K562 (cell line): ENCODE data around the gene PAQR7. TPM values are rescaled to one million over a fixed set of nuclear protein-coding genes. Genes with fewer than 3 reads are reported as not detected.
A peak's percentile ranks its signal among the peaks of the same experiment; 100 is the strongest.

ENCODE experiments used
- ATAC-seq: fragments of 200-7000 bp; cut with Tn5 transposase; 3 replicates; pipeline ENCODE4 v1.9.1; 2020; ENCODE audit warnings: moderate library complexity
- BruUV-seq: library from RNA; stranded (reverse); fragments of 400-500 nt; replicated peaks from 2 replicates; lab custom pipeline; 2021; lab: Mats Ljungman, UMichigan
- CTCF ChIA-PET: fragments of 300-600 bp; formaldehyde crosslinking; extraction: SDS; loops from one replicate; lab custom pipeline; 2021; ENCODE audit warnings: low intra/inter-chr PET ratio; lab: Yijun Ruan, JAX
- POLR2A ChIA-PET: fragments of 300-600, 350-650 bp; sonication (Branson Sonifier 250); formaldehyde crosslinking; extraction: SDS; loops from one replicate; lab custom pipeline; 2021; ENCODE audit warnings: antibody characterized with exemption, inconsistent platforms; lab: Yijun Ruan, JAX
- DNase-seq, 4 experiments: peaks; one replicate each; pipeline versions ENCODE4 v3.0.0 to v3.0.0-alpha.2; 2011 to 2018; ENCODE audit warnings: low spot score in 3 of 4, mixed read lengths in 3 of 4; ENCODE audit errors: extremely low read depth in 1 of 4
- FAIRE-seq: peaks from 2 replicates; lab custom pipeline; 2011; peaks lifted over from hg19 to GRCh38; lab: Jason Lieb, UNC
- H2AFZ ChIP-seq: 2 replicates; pipeline ENCODE4 v1.6.0; 2011; ENCODE audit warnings: low read depth, low read length, control low read depth, inconsistent platforms
- H3K27ac ChIP-seq: fragments of 200-600 bp; 3 replicates; pipeline ENCODE4 v1.8.0; 2011; ENCODE audit warnings: low read depth, mild to moderate bottlenecking, control low read depth, inconsistent platforms, low read length, moderate library complexity, mixed read lengths; ENCODE audit errors: extremely low read depth
- H3K27me3 ChIP-seq, 2 experiments: fragments of 300-600 bp in 1 of 2; 2 replicates in 1 of 2; 3 replicates in 1 of 2; pipeline versions ENCODE4 v1.6.0 to v1.8.0; 2011; ENCODE audit warnings: inconsistent platforms in 2 of 2, low read length in 2 of 2, mild to moderate bottlenecking in 1 of 2, mixed read lengths in 1 of 2, moderate library complexity in 1 of 2; ENCODE audit not compliant: control insufficient read depth in 2 of 2, insufficient read depth in 2 of 2
- H3K36me3 ChIP-seq: fragments of 300-600 bp; 3 replicates; pipeline ENCODE4 v1.8.0; 2011; ENCODE audit warnings: mild to moderate bottlenecking, low read length, inconsistent platforms; ENCODE audit not compliant: control insufficient read depth, insufficient read depth
- H3K4me1 ChIP-seq, 2 experiments: fragments of 200-600 bp in 1 of 2; replicated peaks in 1 of 2; 2 replicates in 1 of 2; 3 replicates in 1 of 2; pipeline versions ENCODE4 v1.5.1 to v1.8.0; 2011; ENCODE audit warnings: inconsistent platforms in 2 of 2, low read length in 2 of 2, mild to moderate bottlenecking in 1 of 2, mixed read lengths in 1 of 2, moderate library complexity in 1 of 2; ENCODE audit not compliant: control insufficient read depth in 2 of 2, insufficient read depth in 2 of 2
- H3K4me2 ChIP-seq: 2 replicates; pipeline ENCODE4 v1.6.1; 2011; ENCODE audit warnings: low read length, control low read depth, inconsistent platforms, mixed read lengths; ENCODE audit not compliant: insufficient read depth
- H3K4me3 ChIP-seq: fragments of 200-600 bp; sonication (generic), shearing (Covaris generic); 2 replicates; pipeline ENCODE4 v1.5.1; 2016; ENCODE audit warnings: control low read depth, inconsistent platforms
- H3K79me2 ChIP-seq: fragments of 200-600 bp; 3 replicates; pipeline ENCODE4 v1.8.0; 2011; ENCODE audit warnings: low read length, inconsistent platforms; ENCODE audit not compliant: control insufficient read depth, insufficient read depth
- H3K9ac ChIP-seq, 2 experiments: 2 replicates each; pipeline versions ENCODE4 v1.6.0 to v1.6.1; 2011; ENCODE audit warnings: low read depth in 2 of 2, low read length in 2 of 2, control low read depth in 1 of 2, inconsistent platforms in 1 of 2, mild to moderate bottlenecking in 1 of 2, mixed read lengths in 1 of 2; ENCODE audit not compliant: insufficient read depth in 1 of 2
- H3K9me1 ChIP-seq: one replicate; pipeline ENCODE4 v1.6.0; 2011; ENCODE audit warnings: inconsistent platforms, mild to moderate bottlenecking, low read length, moderate library complexity; ENCODE audit not compliant: control insufficient read depth, insufficient read depth
- H3K9me3 ChIP-seq: replicated peaks from 2 replicates; pipeline ENCODE4 v1.5.1; 2011; ENCODE audit warnings: low read depth, low read length, inconsistent platforms; ENCODE audit not compliant: control insufficient read depth, insufficient read depth
- H4K20me1 ChIP-seq: replicated peaks from 2 replicates; pipeline ENCODE4 v1.6.1; 2011; ENCODE audit warnings: low read length, inconsistent platforms, mixed read lengths; ENCODE audit not compliant: control insufficient read depth, insufficient read depth
- ARID3B ChIP-seq: fragments of 250-450 bp; sonication (Bioruptor Pico); IDR thresholded peaks from 2 replicates; pipeline ENCODE4 v1.4.0; 2020; ENCODE audit warnings: borderline replicate concordance
- ATF7 ChIP-seq: fragments of 450-650 bp; IDR thresholded peaks from 2 replicates; pipeline ENCODE4 v1.7.1; 2014; ENCODE audit warnings: mild to moderate bottlenecking, moderate library complexity
- CEBPG ChIP-seq, 3 experiments: fragments of 200-800 bp in 1 of 3; sonication (Bioruptor generic) in 1 of 3; sonication (generic) in 1 of 3; formaldehyde crosslinking in 1 of 3; IDR thresholded peaks in 2 of 3; conservative IDR thresholded peaks in 1 of 3; 2 replicates each; pipeline versions ENCODE4 v1.6.1 to v1.8.0; 2016 to 2022; ENCODE audit warnings: missing compliant biosample characterization in 2 of 3, missing genetic modification characterization in 2 of 3, mild to moderate bottlenecking in 1 of 3, missing genetic modification reagents in 1 of 3
- EGR1 ChIP-seq: fragments of 450-650 bp; conservative IDR thresholded peaks from 2 replicates; pipeline ENCODE4 v1.6.1; 2017; ENCODE audit warnings: mild to moderate bottlenecking
- EHMT2 ChIP-seq: fragments of 450-650 bp; IDR thresholded peaks from 2 replicates; pipeline ENCODE4 v1.6.1; 2018; ENCODE audit warnings: antibody characterized with exemption
- ERF ChIP-seq: fragments of 450-650 bp; formaldehyde crosslinking; IDR thresholded peaks from 2 replicates; pipeline ENCODE4 v1.4.0; 2020; ENCODE audit warnings: mild to moderate bottlenecking, mixed read lengths
- GABPA ChIP-seq: fragments of 200-800 bp; sonication (Bioruptor generic); conservative IDR thresholded peaks from 2 replicates; pipeline ENCODE4 v1.6.1; 2016; ENCODE audit warnings: low read depth, missing genetic modification characterization, missing compliant biosample characterization
- NR2C1 ChIP-seq, 2 experiments: fragments of 450-650 bp; IDR thresholded peaks; 2 replicates each; pipeline ENCODE4 v1.6.1; 2017; ENCODE audit warnings: mild to moderate bottlenecking in 2 of 2, antibody characterized with exemption in 1 of 2, inconsistent platforms in 1 of 2, missing compliant biosample characterization in 1 of 2, missing genetic modification characterization in 1 of 2
- PHB2 ChIP-seq: fragments of 450-650 bp; IDR thresholded peaks from 2 replicates; pipeline ENCODE4 v1.6.1; 2017; ENCODE audit warnings: low read depth
- RFX5 ChIP-seq: IDR thresholded peaks from 2 replicates; pipeline ENCODE4 v1.6.1; 2011; ENCODE audit warnings: low read depth, mild to moderate bottlenecking, improper control_type of control experiment, low read length
- SIRT6 ChIP-seq: IDR thresholded peaks from one replicate; pipeline ENCODE4 v1.6.1; 2012; ENCODE audit warnings: low read depth, mild to moderate bottlenecking, control low read depth, inconsistent platforms, low read length, moderate library complexity
- SMAD4 ChIP-seq: fragments of 250-450 bp; sonication (Bioruptor Pico); conservative IDR thresholded peaks from 2 replicates; pipeline ENCODE4 v1.8.0; 2021; ENCODE audit warnings: inconsistent platforms, mild to moderate bottlenecking, moderate library complexity
- SNAPC5 ChIP-seq: fragments of 250-450 bp; sonication (Bioruptor Pico); IDR thresholded peaks from 2 replicates; pipeline ENCODE4 v1.8.0; 2021; ENCODE audit warnings: moderate library complexity, mild to moderate bottlenecking, inconsistent platforms
- ZBTB8A ChIP-seq: fragments of 450-650 bp; IDR thresholded peaks from 2 replicates; pipeline ENCODE4 v1.6.1; 2018; ENCODE audit warnings: mild to moderate bottlenecking, moderate library complexity; ENCODE audit not compliant: partially characterized antibody
- WGBS: fragments of 100-300 bp; shearing (Covaris generic); methylation state at CpG from one replicate; pipeline ENCODE4 v1.1.6; 2016; ENCODE audit warnings: low coverage, mixed read lengths; ENCODE audit not compliant: insufficient coverage; ENCODE audit errors: missing lambda C conversion rate; 5-methylcytosine and 5-hydroxymethylcytosine counted together
- in situ Hi-C: fragments of 300-500 bp; cut with MboI; formaldehyde crosslinking; loops from 4 replicates; pipeline ENCODE4 v1.15.0; 2018; ENCODE audit warnings: inconsistent platforms, mixed read lengths
- intact Hi-C: fragments of 100-400 bp; cut with micrococcal nuclease; formaldehyde crosslinking; loops from 2 replicates; pipeline ENCODE4 v1.14.2; 2022
- polyA plus RNA-seq, 8 experiments: library from polyadenylated mRNA; depleted of rRNA in 4 of 8; stranded (reverse) in 5 of 8; unstranded in 3 of 8; fragments of >200 nt; fragmentation: Nextera tagmentation in 2 of 8; fragmentation: Illumina TruSeq in 1 of 8; extraction: Ambion mirVana in 2 of 8; extraction: Trizol in 1 of 8; gene quantifications; 2 replicates each; pipeline versions ENCODE4 v1.2.1 to v1.2.3, GENCODE V29; 2011 to 2014; ENCODE audit warnings: inconsistent platforms in 1 of 8, missing spikeins in 1 of 8
- total RNA-seq, 7 experiments: library from RNA; depleted of rRNA in 6 of 7; stranded (reverse); fragments of >200 nt in 6 of 7; fragmentation: Illumina TruSeq in 2 of 7; extraction: Trizol in 2 of 7; gene quantifications; 2 replicates each; pipeline versions ENCODE4 v1.2.1 to v1.2.3, GENCODE V29; 2011 to 2021; ENCODE audit warnings: low replicate concordance in 1 of 7
- TF ChIP-seq, protein P1 (sequence below): fragments of 450-650 bp; formaldehyde crosslinking; conservative IDR thresholded peaks from 2 replicates; pipeline ENCODE4 v1.4.0; 2022; ENCODE audit warnings: mild to moderate bottlenecking, missing genetic modification characterization
- TF ChIP-seq, protein P2 (sequence below): fragments of 250-450 bp; sonication (Bioruptor Pico); IDR thresholded peaks from 2 replicates; pipeline ENCODE4 v1.8.0; 2022; ENCODE audit warnings: moderate library complexity, mild to moderate bottlenecking, inconsistent platforms
- TF ChIP-seq, protein P3 (sequence below): fragments of 450-650 bp; formaldehyde crosslinking; IDR thresholded peaks from 2 replicates; pipeline ENCODE4 v1.4.0; 2022; ENCODE audit warnings: missing genetic modification characterization

The PAQR7 gene
- total and polyA plus RNA-seq, 9 of the 15 experiments (the other 6 are each of a cell fraction or from before 2014, with no cell fraction given) = 1.1 to 5.2 (median 2.6) TPM

DNA sequence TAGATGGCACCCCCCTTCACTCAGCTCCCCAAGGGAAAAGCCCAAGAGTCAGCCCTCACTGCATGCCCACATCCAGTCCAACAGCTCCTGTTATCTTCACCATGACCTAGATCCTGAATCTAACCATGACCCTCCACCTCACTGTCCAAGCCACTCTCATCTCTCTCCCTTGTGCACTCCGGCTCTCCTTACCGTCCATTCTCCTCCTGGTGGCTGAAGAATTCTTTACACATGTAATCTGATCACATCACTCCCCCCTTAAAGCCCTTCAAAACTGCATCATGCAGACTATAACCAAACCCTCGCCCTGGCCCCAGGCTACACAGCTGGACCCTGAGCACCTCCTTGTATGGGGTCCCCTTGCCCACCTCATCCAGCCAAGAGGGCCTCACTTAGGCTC, 14.0 kb upstream of the PAQR7 start:
- Histone ChIP-seq H3K4me2 (0 out of 2 replicates have a peak overlapping the region, but pooled peaks have one; percentile 43), H3K9ac (peak overlapping the region in 1 of 2 experiments; percentile 65; a peak in 1 of 4 replicates), H4K20me1 (no peaks in the 10 kb centered on the region), H3K4me3 (no peak overlapping the region), H3K27ac (no peak overlapping the region), H3K4me1 (peaks cover 24 to 25% of the 10 kb centered on the region in 2 experiments), H3K27me3 (no peaks in the 10 kb centered on the region), H2AFZ (no peak overlapping the region), H3K9me1 (no peaks in the 10 kb centered on the region), H3K79me2 (no peaks in the 10 kb centered on the region), H3K9me3 (no peaks in the 10 kb centered on the region), H3K36me3 (peaks cover 15% of the 10 kb centered on the region; the same call in 2 of the 3 replicates)
- in situ Hi-C loops (no loop called here), intact Hi-C loops (loop anchor here (5.0 kb wide), 1 partner anchor 67 kb away; no protein-coding TSS in a partner anchor)
- DNase-seq (peak; percentile 50 to 69 (median 60)), ATAC-seq (peak; percentile 87), FAIRE-seq (peak; percentile 67)
- ChIA-PET CTCF (interaction anchor here (1.8 kb wide), 1 partner anchor 52 kb away, joined by 6 read pairs; no protein-coding TSS in a partner anchor), POLR2A (interaction anchor here (0.5 to 3.7 kb wide), 4 partner anchors 10 to 759 kb away, joined by 3 to 22 read pairs (median 7); no protein-coding TSS in a partner anchor)
- WGBS = 34% methylated on average over 3 of the region's 3 CpGs
- BruUV-seq = no TSS peak
- TF ChIP-seq, protein P1, sequence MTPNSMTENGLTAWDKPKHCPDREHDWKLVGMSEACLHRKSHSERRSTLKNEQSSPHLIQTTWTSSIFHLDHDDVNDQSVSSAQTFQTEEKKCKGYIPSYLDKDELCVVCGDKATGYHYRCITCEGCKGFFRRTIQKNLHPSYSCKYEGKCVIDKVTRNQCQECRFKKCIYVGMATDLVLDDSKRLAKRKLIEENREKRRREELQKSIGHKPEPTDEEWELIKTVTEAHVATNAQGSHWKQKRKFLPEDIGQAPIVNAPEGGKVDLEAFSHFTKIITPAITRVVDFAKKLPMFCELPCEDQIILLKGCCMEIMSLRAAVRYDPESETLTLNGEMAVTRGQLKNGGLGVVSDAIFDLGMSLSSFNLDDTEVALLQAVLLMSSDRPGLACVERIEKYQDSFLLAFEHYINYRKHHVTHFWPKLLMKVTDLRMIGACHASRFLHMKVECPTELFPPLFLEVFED (CRISPR knock-in tag) = peak; percentile 73; the same call in 1 of the 2 replicates
- TF ChIP-seq EGR1 = no peak
- TF ChIP-seq ERF = 0 out of 2 replicates have a peak, but pooled peaks have one; percentile 49
- peak; percentile 56; the same call in 1 of the 2 replicates for TF ChIP-seq EHMT2
- TF ChIP-seq, protein P2, sequence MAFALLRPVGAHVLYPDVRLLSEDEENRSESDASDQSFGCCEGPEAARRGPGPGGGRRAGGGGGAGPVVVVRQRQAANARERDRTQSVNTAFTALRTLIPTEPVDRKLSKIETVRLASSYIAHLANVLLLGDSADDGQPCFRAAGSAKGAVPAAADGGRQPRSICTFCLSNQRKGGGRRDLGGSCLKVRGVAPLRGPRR = no peak
- TF ChIP-seq CEBPG (CRISPR knock-in tag; IDR thresholded peaks at IDR 0.05) = no peak
- TF ChIP-seq CEBPG (tag; conservative IDR thresholded peaks at IDR 0.05 in 1 of 2, IDR thresholded peaks at IDR 0.05 in 1 of 2) = no peak
- TF ChIP-seq SNAPC5 = no peak
- TF ChIP-seq GABPA (tag) = no peak
- TF ChIP-seq ZBTB8A = no peak
- TF ChIP-seq SIRT6 = no peak
- peak; percentile 15; the same call in 1 of the 2 replicates for TF ChIP-seq SMAD4 (CRISPR knock-in tag)
- no peak for TF ChIP-seq NR2C1 (IDR thresholded peaks at IDR 0.05)
- TF ChIP-seq NR2C1 (tag; IDR thresholded peaks at IDR 0.05) = peak; percentile 49; the same call in 1 of the 2 replicates
- TF ChIP-seq PHB2 = no peak
- TF ChIP-seq, protein P3, sequence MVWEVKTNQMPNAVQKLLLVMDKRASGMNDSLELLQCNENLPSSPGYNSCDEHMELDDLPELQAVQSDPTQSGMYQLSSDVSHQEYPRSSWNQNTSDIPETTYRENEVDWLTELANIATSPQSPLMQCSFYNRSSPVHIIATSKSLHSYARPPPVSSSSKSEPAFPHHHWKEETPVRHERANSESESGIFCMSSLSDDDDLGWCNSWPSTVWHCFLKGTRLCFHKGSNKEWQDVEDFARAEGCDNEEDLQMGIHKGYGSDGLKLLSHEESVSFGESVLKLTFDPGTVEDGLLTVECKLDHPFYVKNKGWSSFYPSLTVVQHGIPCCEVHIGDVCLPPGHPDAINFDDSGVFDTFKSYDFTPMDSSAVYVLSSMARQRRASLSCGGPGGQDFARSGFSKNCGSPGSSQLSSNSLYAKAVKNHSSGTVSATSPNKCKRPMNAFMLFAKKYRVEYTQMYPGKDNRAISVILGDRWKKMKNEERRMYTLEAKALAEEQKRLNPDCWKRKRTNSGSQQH (CRISPR knock-in tag) = 0 out of 2 replicates have a peak, but pooled peaks have one; percentile 41
- TF ChIP-seq RFX5 = no peak
- no peak for TF ChIP-seq ATF7
- no peak for TF ChIP-seq ARID3B (CRISPR knock-in tag)
